ENCODE data around the gene FOXP1. TPM values are rescaled to one million over a fixed set of nuclear protein-coding genes. Genes with fewer than 3 reads are reported as not detected.

The FOXP1 gene
- total and polyA plus RNA-seq, 2 donors (not counting 1 experiment from before 2014, with no cell fraction given): 91.1 to 508 TPM

DNA sequence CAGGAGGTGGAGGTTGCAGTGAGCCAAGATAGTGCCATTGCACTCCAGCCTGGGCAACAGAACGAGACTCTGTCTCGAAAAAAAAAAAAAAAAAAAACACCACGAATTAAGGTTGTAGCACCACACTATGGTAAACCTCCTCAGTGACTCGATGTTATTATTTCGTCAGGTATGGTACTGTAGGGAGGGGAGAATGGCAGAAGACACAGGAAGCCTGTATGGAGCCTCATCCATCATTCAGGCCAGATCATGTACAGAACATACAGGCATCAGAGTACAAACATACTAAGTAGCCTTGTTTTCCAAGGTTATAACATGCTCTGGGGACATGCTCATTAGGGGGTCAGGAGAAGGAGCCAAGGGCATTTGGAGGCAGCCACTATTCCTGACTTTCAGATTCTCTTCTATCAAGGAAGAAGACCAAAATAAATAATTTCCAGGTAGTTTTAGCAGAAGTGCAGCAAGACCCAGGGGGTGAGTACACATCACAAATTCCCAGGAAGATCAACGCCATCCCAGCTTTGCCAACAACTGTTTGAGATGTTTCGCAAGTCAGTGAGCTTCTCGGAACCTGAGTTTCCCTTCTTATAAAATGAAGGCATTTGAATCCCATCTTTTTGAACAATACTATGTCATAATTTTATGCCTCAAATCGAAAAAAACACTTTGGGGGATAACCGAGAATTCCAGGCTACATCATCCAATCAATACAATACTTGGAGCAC, 79.8 kb downstream of the FOXP1 start:
- H3K4me2 ChIP-seq (replicated peaks; ENCODE audit: low read depth, low read length, poor library complexity, severe bottlenecking): no peak overlapping the region

More for the DNA sequence above, 79.8 kb downstream of the FOXP1 start:
- TF ChIP-seq, protein P1, sequence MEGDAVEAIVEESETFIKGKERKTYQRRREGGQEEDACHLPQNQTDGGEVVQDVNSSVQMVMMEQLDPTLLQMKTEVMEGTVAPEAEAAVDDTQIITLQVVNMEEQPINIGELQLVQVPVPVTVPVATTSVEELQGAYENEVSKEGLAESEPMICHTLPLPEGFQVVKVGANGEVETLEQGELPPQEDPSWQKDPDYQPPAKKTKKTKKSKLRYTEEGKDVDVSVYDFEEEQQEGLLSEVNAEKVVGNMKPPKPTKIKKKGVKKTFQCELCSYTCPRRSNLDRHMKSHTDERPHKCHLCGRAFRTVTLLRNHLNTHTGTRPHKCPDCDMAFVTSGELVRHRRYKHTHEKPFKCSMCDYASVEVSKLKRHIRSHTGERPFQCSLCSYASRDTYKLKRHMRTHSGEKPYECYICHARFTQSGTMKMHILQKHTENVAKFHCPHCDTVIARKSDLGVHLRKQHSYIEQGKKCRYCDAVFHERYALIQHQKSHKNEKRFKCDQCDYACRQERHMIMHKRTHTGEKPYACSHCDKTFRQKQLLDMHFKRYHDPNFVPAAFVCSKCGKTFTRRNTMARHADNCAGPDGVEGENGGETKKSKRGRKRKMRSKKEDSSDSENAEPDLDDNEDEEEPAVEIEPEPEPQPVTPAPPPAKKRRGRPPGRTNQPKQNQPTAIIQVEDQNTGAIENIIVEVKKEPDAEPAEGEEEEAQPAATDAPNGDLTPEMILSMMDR (IDR thresholded peaks at IDR 0.05): no peak
- TF ChIP-seq EZH2 (IDR thresholded peaks at IDR 0.05; ENCODE audit: borderline replicate concordance, insufficient read depth, low read depth, low read length, poor library complexity, severe bottlenecking): no peak
- Mint-ChIP-seq H3K4me1 (peaks cover 61% of the 10 kb centered on the region), H3K4me3 (no peak overlapping the region), H3K9me3 (ENCODE audit: insufficient read depth) (no peaks in the 10 kb centered on the region), H3K27me3 (no peaks in the 10 kb centered on the region), H3K27ac (peak overlapping the region; percentile 50)
- no peak overlapping the region for H3K9ac ChIP-seq (ENCODE audit: low read length)
- H3K79me2 ChIP-seq (ENCODE audit: control insufficient read depth, insufficient read depth, low read length): peaks cover 95% of the 10 kb centered on the region
- ChIA-PET CTCF (interaction anchor here (1.1 kb wide), 1 partner anchor 13 kb away, joined by 3 read pairs; no protein-coding TSS in a partner anchor), POLR2A (interaction anchor here (0.6 to 0.7 kb wide), 2 partner anchors 53 to 60 kb away, joined by 7 to 8 read pairs; no protein-coding TSS in a partner anchor)
- no peak overlapping the region for H2AFZ ChIP-seq (ENCODE audit: insufficient read depth, low read depth, low read length, poor library complexity, severe bottlenecking)
- H3K27ac ChIP-seq (ENCODE audit: low read length in 2 of 2): peak overlapping the region in 1 of 2 donors; percentile 11
- H4K20me1 ChIP-seq (ENCODE audit: control insufficient read depth, insufficient read depth, low read length, poor library complexity, severe bottlenecking): no peaks in the 10 kb centered on the region
- DNase-seq (no peak), ATAC-seq (ENCODE audit: low read depth) (no peak)
- H3K4me1 ChIP-seq (ENCODE audit: control insufficient read depth in 2 of 2, insufficient read depth in 2 of 2, low read length in 2 of 2): peaks cover 29 to 36% of the 10 kb centered on the region in 2 donors
- no peak overlapping the region for H3K4me3 ChIP-seq (ENCODE audit: control extremely low read depth in 1 of 5, extremely low read depth in 1 of 5, insufficient read depth in 1 of 5, low read depth in 2 of 5, low read length in 4 of 5)
- 96% methylated on average over 7 of the region's 10 CpGs for WGBS (ENCODE audit: insufficient coverage)
- H3K36me3 ChIP-seq (replicated peaks in 1 of 2; ENCODE audit: control extremely low read depth in 1 of 2, control insufficient read depth in 1 of 2, extremely low read depth in 1 of 2, insufficient read depth in 2 of 2, low read length in 1 of 2): peaks cover 0 to 1% of the 10 kb centered on the region in 2 experiments
- no peaks in the 10 kb centered on the region for H3K9me3 ChIP-seq (ENCODE audit: control extremely low read depth in 1 of 3, control insufficient read depth in 2 of 3, insufficient read depth in 1 of 3, low read length in 2 of 3)
- intact Hi-C loops (cut with micrococcal nuclease): no loop called here
- no peaks in the 10 kb centered on the region for H3K27me3 ChIP-seq (replicated peaks in 1 of 4; ENCODE audit: control extremely low read depth in 1 of 4, control insufficient read depth in 3 of 4, insufficient read depth in 4 of 4, low read length in 3 of 4)

Data from B cell (primary cell).